WTC11 (cell line): ENCODE data around the gene MORC3.
"Not testable (repeated sequence)": the region's sequence is repeated elsewhere in the genome, so short reads cannot be mapped to it uniquely, and the experiment has no call there.

ENCODE experiments used
- CREM ChIP-seq: sonication (generic); formaldehyde crosslinking; IDR thresholded peaks from 2 replicates; pipeline ENCODE4 v1.8.1; 2022; ENCODE audit warnings: mild to moderate bottlenecking, missing genetic modification reagents, moderate library complexity
- JUN ChIP-seq: sonication (generic); formaldehyde crosslinking; IDR thresholded peaks from 2 replicates; pipeline ENCODE4 v1.8.0; 2023; ENCODE audit warnings: mild to moderate bottlenecking, missing genetic modification reagents
- MYBL2 ChIP-seq: sonication (generic); formaldehyde crosslinking; IDR thresholded peaks from 2 replicates; pipeline ENCODE4 v1.8.1; 2023; ENCODE audit warnings: mild to moderate bottlenecking, moderate library complexity, missing genetic modification reagents
- ZNF423 ChIP-seq: fragments of 250-450 bp; sonication (Bioruptor Pico); IDR thresholded peaks from 2 replicates; pipeline ENCODE4 v2.1.2; 2022; ENCODE audit warnings: mild to moderate bottlenecking, moderate library complexity
- TF ChIP-seq, protein P1 (sequence below): fragments of 200-600 bp; IDR thresholded peaks from 2 replicates; pipeline ENCODE4 v1.8.0; 2022; ENCODE audit warnings: antibody characterized with exemption
- TF ChIP-seq, protein P2 (sequence below): sonication (generic); formaldehyde crosslinking; conservative IDR thresholded peaks from 2 replicates; pipeline ENCODE4 v1.8.1; 2022; ENCODE audit warnings: mild to moderate bottlenecking, missing genetic modification reagents

DNA sequence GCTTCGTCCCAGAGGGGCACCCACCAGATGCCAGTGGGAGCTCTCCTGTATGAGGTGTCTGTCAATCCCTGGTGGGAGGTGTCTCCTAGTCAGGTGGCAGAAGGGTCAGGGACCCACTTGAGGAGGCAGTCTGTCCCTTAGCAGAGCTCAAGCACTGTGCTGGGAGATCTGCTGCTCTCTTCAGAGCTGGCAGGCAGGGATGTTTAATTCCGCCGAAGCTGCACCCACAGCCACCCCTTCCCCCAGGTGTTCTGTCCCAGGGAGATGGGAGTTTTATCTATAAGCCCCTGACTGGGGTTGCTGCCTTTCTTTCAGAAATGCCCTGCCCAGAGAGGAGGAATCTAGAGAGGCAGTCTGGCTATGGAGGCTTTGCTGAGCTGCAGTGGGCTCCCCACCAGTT, 4.0 kb upstream of the MORC3 start:
- not testable (repeated sequence) for TF ChIP-seq CREM, ZNF423, MYBL2, JUN (CRISPR knock-in tag)
- TF ChIP-seq, protein P1, sequence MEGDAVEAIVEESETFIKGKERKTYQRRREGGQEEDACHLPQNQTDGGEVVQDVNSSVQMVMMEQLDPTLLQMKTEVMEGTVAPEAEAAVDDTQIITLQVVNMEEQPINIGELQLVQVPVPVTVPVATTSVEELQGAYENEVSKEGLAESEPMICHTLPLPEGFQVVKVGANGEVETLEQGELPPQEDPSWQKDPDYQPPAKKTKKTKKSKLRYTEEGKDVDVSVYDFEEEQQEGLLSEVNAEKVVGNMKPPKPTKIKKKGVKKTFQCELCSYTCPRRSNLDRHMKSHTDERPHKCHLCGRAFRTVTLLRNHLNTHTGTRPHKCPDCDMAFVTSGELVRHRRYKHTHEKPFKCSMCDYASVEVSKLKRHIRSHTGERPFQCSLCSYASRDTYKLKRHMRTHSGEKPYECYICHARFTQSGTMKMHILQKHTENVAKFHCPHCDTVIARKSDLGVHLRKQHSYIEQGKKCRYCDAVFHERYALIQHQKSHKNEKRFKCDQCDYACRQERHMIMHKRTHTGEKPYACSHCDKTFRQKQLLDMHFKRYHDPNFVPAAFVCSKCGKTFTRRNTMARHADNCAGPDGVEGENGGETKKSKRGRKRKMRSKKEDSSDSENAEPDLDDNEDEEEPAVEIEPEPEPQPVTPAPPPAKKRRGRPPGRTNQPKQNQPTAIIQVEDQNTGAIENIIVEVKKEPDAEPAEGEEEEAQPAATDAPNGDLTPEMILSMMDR, result not testable (repeated sequence)
- TF ChIP-seq, protein P2, sequence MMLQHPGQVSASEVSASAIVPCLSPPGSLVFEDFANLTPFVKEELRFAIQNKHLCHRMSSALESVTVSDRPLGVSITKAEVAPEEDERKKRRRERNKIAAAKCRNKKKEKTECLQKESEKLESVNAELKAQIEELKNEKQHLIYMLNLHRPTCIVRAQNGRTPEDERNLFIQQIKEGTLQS (CRISPR knock-in tag), result not testable (repeated sequence)
